HCT116 (cell line): ENCODE measurements around the gene SEC31A. TPM values are rescaled to one million over a fixed set of nuclear protein-coding genes. Genes with fewer than 3 reads are reported as not detected.
A peak's percentile ranks its signal among the peaks of the same experiment; 100 is the strongest.

Experiments
- ATAC-seq: fragments of 200-7000 bp; cut with Tn5 transposase; 2 replicates; pipeline ENCODE4 v1.9.1; 2020; ENCODE audit warnings: mild to moderate bottlenecking, moderate library complexity
- BruUV-seq: library from RNA; stranded (reverse); fragments of 400-500 nt; replicated peaks from 2 replicates; lab custom pipeline; 2021; lab: Mats Ljungman, UMichigan
- CTCF ChIA-PET: fragments of 300-600 bp; sonication (Branson Sonifier 250); formaldehyde crosslinking; loops from one replicate; lab custom pipeline; 2021; ENCODE audit warnings: antibody characterized with exemption; lab: Charles Lee
- POLR2A ChIA-PET: fragments of 300-600, 350-600 bp; sonication (Branson Sonifier 250); formaldehyde crosslinking; loops from one replicate; lab custom pipeline; 2021; ENCODE audit warnings: antibody characterized with exemption; lab: Charles Lee
- RAD21 ChIA-PET, 2 experiments: fragments of 300-600 bp; sonication (Branson Sonifier 250); formaldehyde crosslinking; loops; one replicate each; lab custom pipeline; 2023; ENCODE audit warnings: low total read pairs in 2 of 2; ENCODE audit not compliant: uncharacterized antibody in 2 of 2, unreplicated experiment in 2 of 2, low non-redundant PET in 1 of 2; lab: Charles Lee
- DNase-seq: peaks from one replicate; pipeline ENCODE4 v3.0.0-alpha.2; 2010; ENCODE audit warnings: low read depth, low spot score
- H2AFZ ChIP-seq: fragments of 200-600 bp; shearing (Covaris generic), sonication (generic); 2 replicates; pipeline ENCODE4 v1.6.1; 2017; ENCODE audit warnings: low read depth, mixed run types, mixed read lengths, antibody characterized with exemption, low read length; ENCODE audit not compliant: poor library complexity, severe bottlenecking
- H3K27ac ChIP-seq: 2 replicates; pipeline ENCODE4 v1.5.1; 2012; ENCODE audit warnings: low read depth, low read length
- H3K27me3 ChIP-seq: fragments of 200-600 bp; sonication (generic); 2 replicates; pipeline ENCODE4 v1.6.1; 2016; ENCODE audit warnings: mixed run types, low read length, mixed read lengths; ENCODE audit not compliant: insufficient read depth
- H3K36me3 ChIP-seq, 2 experiments: fragments of 200-500 bp in 1 of 2; fragments of 200-600 bp in 1 of 2; sonication (Bioruptor generic) in 1 of 2; sonication (generic) in 1 of 2; 2 replicates each; pipeline versions ENCODE4 v1.5.1 to v1.6.1; 2014 to 2016; ENCODE audit warnings: low read length in 2 of 2, inconsistent platforms in 1 of 2, mixed read lengths in 1 of 2, mixed run types in 1 of 2; ENCODE audit not compliant: insufficient read depth in 2 of 2, control insufficient read depth in 1 of 2
- H3K4me1 ChIP-seq, 2 experiments: fragments of 200-600 bp in 1 of 2; sonication (generic) in 1 of 2; 2 replicates each; pipeline versions ENCODE4 v1.5.1 to v1.6.1; 2012 to 2017; ENCODE audit warnings: low read length in 2 of 2, inconsistent platforms in 1 of 2, mild to moderate bottlenecking in 1 of 2, mixed read lengths in 1 of 2, mixed run types in 1 of 2, moderate library complexity in 1 of 2; ENCODE audit not compliant: insufficient read depth in 2 of 2, control insufficient read depth in 1 of 2
- H3K4me2 ChIP-seq: fragments of 200-600 bp; sonication (generic); 2 replicates; pipeline ENCODE4 v1.6.1; 2017; ENCODE audit warnings: mixed run types, low read length, mixed read lengths
- H3K4me3 ChIP-seq, 2 experiments: fragments of 200-600 bp in 1 of 2; sonication (generic) in 1 of 2; replicated peaks in 1 of 2; 2 replicates each; pipeline ENCODE4 v1.5.1; 2011 to 2016; ENCODE audit warnings: low read length in 2 of 2, control low read depth in 1 of 2, low read depth in 1 of 2, mild to moderate bottlenecking in 1 of 2, mixed read lengths in 1 of 2, mixed run types in 1 of 2
- H3K79me2 ChIP-seq: fragments of 200-600 bp; sonication (generic); 2 replicates; pipeline ENCODE4 v1.6.1; 2017; ENCODE audit warnings: mild to moderate bottlenecking, mixed run types, low read length, moderate library complexity, mixed read lengths; ENCODE audit not compliant: insufficient read depth
- H3K9ac ChIP-seq: fragments of 200-600 bp; sonication (generic); 2 replicates; pipeline ENCODE4 v1.6.1; 2016; ENCODE audit warnings: low read length, mixed read lengths
- H3K9me2 ChIP-seq: fragments of 200-600 bp; sonication (generic), shearing (Covaris generic); 2 replicates; pipeline ENCODE4 v1.6.1; 2017; ENCODE audit warnings: mixed run types, mild to moderate bottlenecking, moderate library complexity; ENCODE audit not compliant: insufficient read depth
- H3K9me3 ChIP-seq, 2 experiments: fragments of 200-500 bp in 1 of 2; fragments of 200-600 bp in 1 of 2; sonication (Bioruptor generic) in 1 of 2; sonication (generic) in 1 of 2; 2 replicates each; pipeline ENCODE4 v1.6.1; 2014 to 2017; ENCODE audit warnings: low read length in 2 of 2, mixed read lengths in 2 of 2, inconsistent platforms in 1 of 2, low read depth in 1 of 2, mild to moderate bottlenecking in 1 of 2, mixed run types in 1 of 2, moderate library complexity in 1 of 2; ENCODE audit not compliant: control insufficient read depth in 1 of 2, insufficient read depth in 1 of 2
- H4K20me1 ChIP-seq: fragments of 200-600 bp; sonication (generic), shearing (Covaris generic); 2 replicates; pipeline ENCODE4 v1.6.1; 2017; ENCODE audit warnings: mixed run types, mild to moderate bottlenecking, moderate library complexity; ENCODE audit not compliant: insufficient read depth
- CBX3 ChIP-seq: IDR thresholded peaks from 2 replicates; pipeline ENCODE4 v1.6.1; 2012; ENCODE audit warnings: low read depth
- CEBPB ChIP-seq: IDR thresholded peaks from 2 replicates; pipeline ENCODE4 v1.6.1; 2012; ENCODE audit warnings: low read depth
- EGR1 ChIP-seq: IDR thresholded peaks from 2 replicates; pipeline ENCODE4 v1.6.1; 2012; ENCODE audit warnings: low read depth
- EZH2 ChIP-seq: fragments of 200-600 bp; sonication (generic); IDR thresholded peaks from 2 replicates; pipeline ENCODE4 v1.6.1; 2017; ENCODE audit warnings: antibody characterized with exemption, mixed run types
- FOSL1 ChIP-seq: IDR thresholded peaks from 2 replicates; pipeline ENCODE4 v1.6.1; 2012; ENCODE audit warnings: low read depth
- POLR2AphosphoS5 ChIP-seq: IDR thresholded peaks from 2 replicates; pipeline ENCODE4 v1.6.1; 2011; ENCODE audit warnings: mild to moderate bottlenecking, low read depth, low read length, moderate library complexity
- SIN3A ChIP-seq: IDR thresholded peaks from 2 replicates; pipeline ENCODE4 v1.6.1; 2012; ENCODE audit warnings: low read depth
- TCF7L2 ChIP-seq: IDR thresholded peaks from 2 replicates; pipeline ENCODE4 v1.7.0; 2011; ENCODE audit warnings: borderline replicate concordance, inconsistent platforms; ENCODE audit not compliant: insufficient read depth, insufficient read length; ENCODE audit errors: extremely low read depth
- YY1 ChIP-seq: IDR thresholded peaks from 2 replicates; pipeline ENCODE4 v1.6.1; 2011; ENCODE audit warnings: low read length, low read depth, moderate library complexity, mild to moderate bottlenecking; ENCODE audit not compliant: insufficient replicate concordance; ENCODE audit errors: extremely low read depth
- ZFX ChIP-seq: fragments of 450-650 bp; IDR thresholded peaks from 2 replicates; pipeline ENCODE4 v1.6.1; 2017
- ZNF274 ChIP-seq: fragments of 200-500 bp; sonication (Bioruptor generic); IDR thresholded peaks from 2 replicates; pipeline ENCODE4 v1.6.1; 2014; ENCODE audit warnings: mild to moderate bottlenecking, low read depth, low read length, inconsistent platforms
- intact Hi-C: fragments of 100-400 bp; cut with micrococcal nuclease; formaldehyde crosslinking; loops from 2 replicates; pipeline ENCODE4 v1.10.0; 2022
- total RNA-seq: library from RNA; stranded (reverse); gene quantifications from one replicate; pipeline ENCODE4 v1.2.1, GENCODE V29; 2021; ENCODE audit not compliant: unreplicated experiment
- TF ChIP-seq, protein P1 (sequence below): IDR thresholded peaks from 2 replicates; pipeline ENCODE4 v1.6.1; 2012
- TF ChIP-seq, protein P2 (sequence below): IDR thresholded peaks from 2 replicates; pipeline ENCODE4 v1.6.1; 2011; ENCODE audit warnings: mild to moderate bottlenecking, low read length, moderate library complexity; ENCODE audit not compliant: insufficient replicate concordance; ENCODE audit errors: extremely low read depth
- TF ChIP-seq, protein P3 (sequence below): IDR thresholded peaks from 2 replicates; pipeline ENCODE4 v1.6.1; 2012

Gene SEC31A
- total RNA-seq, 1 experiment from 2014 or later, result 78.5 TPM

DNA sequence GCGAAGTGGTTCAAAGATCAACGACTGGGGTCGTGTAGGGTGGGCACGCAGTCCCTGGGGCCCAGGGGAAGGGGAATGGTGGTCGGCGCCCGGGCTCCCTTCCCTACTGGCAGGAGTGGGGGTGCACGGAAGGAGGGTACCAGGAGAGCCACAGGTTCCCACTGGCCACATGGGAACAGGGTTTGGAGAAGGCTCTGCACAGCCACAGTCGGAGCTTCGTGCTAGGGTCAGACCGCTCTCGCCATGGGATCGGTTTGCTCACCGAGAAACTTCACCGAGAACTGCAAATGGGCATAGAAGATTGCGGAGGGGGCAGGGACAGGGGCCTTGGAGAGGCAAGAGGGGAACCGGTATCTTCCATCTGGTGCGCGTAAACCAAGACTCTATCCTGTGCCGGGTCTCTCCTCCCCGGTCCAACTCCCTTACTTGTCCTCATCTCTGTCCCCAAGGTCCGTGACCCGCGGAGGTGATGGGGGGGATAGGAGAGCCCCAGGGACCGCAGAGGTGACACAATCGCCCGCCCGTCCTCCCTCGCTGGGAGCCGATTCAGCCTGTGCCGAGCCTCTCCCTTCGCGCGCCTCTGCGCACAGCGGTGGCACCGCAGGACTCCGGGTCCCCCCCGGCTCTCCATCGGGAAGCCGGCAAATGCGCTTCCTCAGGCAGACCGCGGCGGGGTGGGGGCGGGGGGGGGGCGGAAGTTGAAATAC, 93.4 kb downstream of the SEC31A start:
- Histone ChIP-seq H3K27me3 (no peaks in the 10 kb centered on the region), H4K20me1 (no peaks in the 10 kb centered on the region; the same call in 1 of the 2 replicates), H3K9me3 (no peaks in the 10 kb centered on the region), H3K4me3 (peak overlapping the region; percentile 64 to 80), H3K36me3 (no peaks in the 10 kb centered on the region), H3K4me1 (peaks cover 13 to 25% of the 10 kb centered on the region in 2 experiments; a peak in 3 of 4 replicates), H3K9me2 (no peaks in the 10 kb centered on the region), H3K79me2 (peaks cover 18% of the 10 kb centered on the region; the same call in 1 of the 2 replicates), H3K4me2 (peak overlapping the region; percentile 92), H2AFZ (no peak overlapping the region), H3K9ac (peak overlapping the region; percentile 60), H3K27ac (no peak overlapping the region)
- BruUV-seq, result no TSS peak
- DNase-seq (no peak), ATAC-seq (peak; percentile 29)
- intact Hi-C loops, result loop anchor here (5.0 kb wide), 1 partner anchor 425 kb away; the partner anchor contains the start of gene HNRNPD
- RAD21 ChIA-PET, result interaction anchor here in 1 of 2 experiments (1.2 kb wide), 1 partner anchor 335 kb away, joined by 5 read pairs; no protein-coding TSS in a partner anchor
- CTCF ChIA-PET, result no interaction called here
- TF ChIP-seq, protein P1, sequence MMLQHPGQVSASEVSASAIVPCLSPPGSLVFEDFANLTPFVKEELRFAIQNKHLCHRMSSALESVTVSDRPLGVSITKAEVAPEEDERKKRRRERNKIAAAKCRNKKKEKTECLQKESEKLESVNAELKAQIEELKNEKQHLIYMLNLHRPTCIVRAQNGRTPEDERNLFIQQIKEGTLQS, result no peak
- TF ChIP-seq CBX3 (no peak), POLR2AphosphoS5 (no peak), TCF7L2 (no peak), CEBPB (no peak), EZH2 (no peak), ZNF274 (no peak), YY1 (no peak), ZFX (no peak), FOSL1 (no peak), SIN3A (no peak), EGR1 (no peak)
- TF ChIP-seq, protein P2, sequence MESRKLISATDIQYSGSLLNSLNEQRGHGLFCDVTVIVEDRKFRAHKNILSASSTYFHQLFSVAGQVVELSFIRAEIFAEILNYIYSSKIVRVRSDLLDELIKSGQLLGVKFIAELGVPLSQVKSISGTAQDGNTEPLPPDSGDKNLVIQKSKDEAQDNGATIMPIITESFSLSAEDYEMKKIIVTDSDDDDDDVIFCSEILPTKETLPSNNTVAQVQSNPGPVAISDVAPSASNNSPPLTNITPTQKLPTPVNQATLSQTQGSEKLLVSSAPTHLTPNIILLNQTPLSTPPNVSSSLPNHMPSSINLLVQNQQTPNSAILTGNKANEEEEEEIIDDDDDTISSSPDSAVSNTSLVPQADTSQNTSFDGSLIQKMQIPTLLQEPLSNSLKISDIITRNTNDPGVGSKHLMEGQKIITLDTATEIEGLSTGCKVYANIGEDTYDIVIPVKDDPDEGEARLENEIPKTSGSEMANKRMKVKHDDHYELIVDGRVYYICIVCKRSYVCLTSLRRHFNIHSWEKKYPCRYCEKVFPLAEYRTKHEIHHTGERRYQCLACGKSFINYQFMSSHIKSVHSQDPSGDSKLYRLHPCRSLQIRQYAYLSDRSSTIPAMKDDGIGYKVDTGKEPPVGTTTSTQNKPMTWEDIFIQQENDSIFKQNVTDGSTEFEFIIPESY, result no peak
- TF ChIP-seq, protein P3, sequence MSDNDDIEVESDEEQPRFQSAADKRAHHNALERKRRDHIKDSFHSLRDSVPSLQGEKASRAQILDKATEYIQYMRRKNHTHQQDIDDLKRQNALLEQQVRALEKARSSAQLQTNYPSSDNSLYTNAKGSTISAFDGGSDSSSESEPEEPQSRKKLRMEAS, result no peak
- POLR2A ChIA-PET, result no interaction called here
